Common myeloid progenitor, CD34-positive (primary cell): ENCODE data around the gene NOL9.
"Not testable (repeated sequence)": the region's sequence is repeated elsewhere in the genome, so short reads cannot be mapped to it uniquely, and the experiment has no call there.

Source experiments
- CTCF ChIA-PET: fragments of 350-600 bp; sonication (Branson Sonifier 250); formaldehyde crosslinking; loops from one replicate; lab custom pipeline; 2021; ENCODE audit warnings: antibody characterized with exemption; lab: Charles Lee
- POLR2A ChIA-PET: fragments of 350-600 bp; sonication (Branson Sonifier 250); formaldehyde crosslinking; loops from one replicate; lab custom pipeline; 2021; ENCODE audit warnings: antibody characterized with exemption; lab: Charles Lee
- DNase-seq, 3 donors: peaks; one replicate each; pipeline versions ENCODE4 v3.0.0 to v3.0.0-alpha.2; 2013
- H3K27ac ChIP-seq, 2 experiments: 1 replicate in 1 of 2; 2 replicates in 1 of 2; pipeline ENCODE4 v1.7.0; 2013; ENCODE audit warnings: inconsistent platforms in 2 of 2, low read length in 2 of 2, mild to moderate bottlenecking in 2 of 2, low read depth in 1 of 2, moderate library complexity in 1 of 2; ENCODE audit not compliant: severe bottlenecking in 2 of 2, insufficient read depth in 1 of 2, poor library complexity in 1 of 2
- H3K27me3 ChIP-seq, 5 experiments: replicated peaks in 2 of 5; 1 replicate in 3 of 5; 2 replicates in 2 of 5; pipeline versions ENCODE4 v1.6.1 to v1.7.0; 2013; ENCODE audit warnings: low read length in 4 of 5, mild to moderate bottlenecking in 2 of 5, moderate library complexity in 2 of 5, inconsistent platforms in 1 of 5; ENCODE audit not compliant: insufficient read depth in 5 of 5, control insufficient read depth in 4 of 5
- H3K36me3 ChIP-seq, 4 experiments: 1 replicate in 2 of 4; 2 replicates in 2 of 4; pipeline versions ENCODE4 v1.6.1 to v1.7.0; 2013; ENCODE audit warnings: low read length in 3 of 4, control low read depth in 1 of 4, mild to moderate bottlenecking in 1 of 4; ENCODE audit not compliant: control insufficient read depth in 4 of 4, insufficient read depth in 4 of 4
- H3K4me1 ChIP-seq, 4 experiments: 1 replicate in 3 of 4; 2 replicates in 1 of 4; pipeline versions ENCODE4 v1.6.1 to v1.7.1; 2013; ENCODE audit warnings: low read length in 3 of 4, mild to moderate bottlenecking in 3 of 4, control low read depth in 1 of 4, inconsistent platforms in 1 of 4, moderate library complexity in 1 of 4; ENCODE audit not compliant: control insufficient read depth in 4 of 4, insufficient read depth in 4 of 4; ENCODE audit errors: control extremely low read depth in 1 of 4
- H3K4me3 ChIP-seq, 7 experiments: 1 replicate in 4 of 7; 2 replicates in 3 of 7; pipeline versions ENCODE4 v1.5.1 to v1.7.0; 2013; ENCODE audit warnings: mild to moderate bottlenecking in 7 of 7, low read length in 6 of 7, moderate library complexity in 6 of 7, inconsistent platforms in 2 of 7, low read depth in 2 of 7, control low read depth in 1 of 7; ENCODE audit not compliant: insufficient read depth in 4 of 7, control insufficient read depth in 1 of 7; ENCODE audit errors: extremely low read depth in 1 of 7
- H3K9me3 ChIP-seq, 5 experiments: 1 replicate in 4 of 5; 2 replicates in 1 of 5; pipeline versions ENCODE4 v1.6.1 to v1.7.1; 2013; ENCODE audit warnings: low read length in 4 of 5, mild to moderate bottlenecking in 2 of 5, inconsistent platforms in 1 of 5, low read depth in 1 of 5, moderate library complexity in 1 of 5; ENCODE audit not compliant: control insufficient read depth in 4 of 5, insufficient read depth in 2 of 5; ENCODE audit errors: control extremely low read depth in 1 of 5
- WGBS: methylation state at CpG from one replicate; pipeline ENCODE4 v1.1.5; 2013; ENCODE audit not compliant: insufficient coverage; 5-methylcytosine and 5-hydroxymethylcytosine counted together

Gene NOL9

DNA sequence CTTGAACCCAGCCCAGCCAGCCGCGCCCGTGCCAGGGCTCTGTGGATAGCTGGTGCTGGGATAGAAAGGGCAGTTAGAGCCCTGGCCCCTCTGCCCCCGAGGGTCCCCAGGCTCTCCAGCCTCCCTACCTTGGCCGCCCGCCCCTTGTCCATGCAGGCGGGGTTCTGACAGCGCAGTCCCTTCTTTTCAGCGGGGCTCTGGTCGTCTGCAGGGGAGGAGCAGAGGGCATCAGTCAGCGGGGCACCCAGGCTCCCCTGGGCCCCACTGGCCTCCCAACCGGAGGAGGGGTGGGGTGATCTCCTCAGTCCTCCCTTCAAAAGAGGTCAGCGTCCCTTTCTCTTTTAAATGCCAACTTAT is 58.0 kb downstream of the NOL9 start:
- H3K36me3 ChIP-seq, result no peaks in the 10 kb centered on the region
- WGBS, result 15% methylated on average over 8 of the region's 13 CpGs
- H3K27ac ChIP-seq, result no peak overlapping the region
- no peaks in the 10 kb centered on the region for H3K9me3 ChIP-seq
- DNase-seq, result no peak
- H3K4me3 ChIP-seq, result no peak overlapping the region
- POLR2A ChIA-PET, result no interaction called here
- peaks cover 0 to 30% (median 21%) of the 10 kb centered on the region in 4 experiments for H3K4me1 ChIP-seq
- peaks cover 0 to 39% (median 17%) of the 10 kb centered on the region in 5 experiments for H3K27me3 ChIP-seq
- CTCF ChIA-PET, result interaction anchor here (1.2 to 1.9 kb wide), 3 partner anchors 9 to 28 kb away, joined by 3 to 5 read pairs (median 4); no protein-coding TSS in a partner anchor

DNA sequence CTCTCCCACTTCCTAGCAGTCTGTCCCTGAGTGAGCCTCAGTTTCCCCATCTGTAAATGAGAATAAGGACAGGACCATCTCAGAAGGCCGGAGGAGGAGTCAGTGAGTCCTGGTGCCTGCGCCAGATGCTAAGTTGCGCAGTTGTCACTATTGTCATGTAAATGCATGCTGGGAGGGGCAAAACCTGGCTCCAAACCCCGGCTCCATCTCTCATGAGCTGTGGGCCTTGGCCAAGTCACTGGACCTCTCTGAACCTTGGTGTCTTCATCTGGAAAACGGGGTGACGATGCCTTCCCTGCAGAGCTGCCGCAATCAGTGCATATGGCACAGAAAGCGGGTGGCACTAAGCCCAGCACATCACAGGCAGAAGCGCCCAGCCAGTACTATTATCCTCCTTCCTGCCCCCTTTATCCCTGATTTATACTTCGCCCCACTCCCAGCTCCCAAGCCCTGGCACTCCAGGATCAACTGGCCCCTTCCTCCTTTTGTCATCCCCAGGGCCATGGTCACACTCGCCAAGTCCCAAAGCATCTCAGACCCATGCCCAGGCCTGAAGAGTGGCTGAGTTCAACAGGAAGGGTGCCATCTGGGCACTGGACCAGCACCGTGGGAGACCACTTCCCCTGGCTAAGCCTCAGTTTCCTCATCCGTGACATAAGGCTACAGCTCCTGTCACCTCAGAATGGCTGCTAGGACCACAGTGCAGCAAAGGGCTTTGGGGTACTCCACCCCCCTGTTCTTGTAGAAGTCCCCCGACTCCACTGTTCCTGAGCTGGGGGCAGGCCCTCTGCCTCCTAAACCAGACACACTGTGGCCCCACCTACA is 58.6 kb downstream of the NOL9 start:
- peaks cover 0 to 34% (median 27%) of the 10 kb centered on the region in 4 experiments for H3K4me1 ChIP-seq
- ChIA-PET CTCF (interaction anchor here (1.2 to 1.9 kb wide), 3 partner anchors 9 to 27 kb away, joined by 3 to 5 read pairs (median 4); no protein-coding TSS in a partner anchor), POLR2A (interaction anchor here (0.6 kb wide), 1 partner anchor 11 kb away, joined by 3 read pairs; no protein-coding TSS in a partner anchor)
- H3K36me3 ChIP-seq, result no peaks in the 10 kb centered on the region
- 81% methylated on average over 13 of the region's 14 CpGs for WGBS
- DNase-seq, result no peak
- H3K9me3 ChIP-seq, result no peaks in the 10 kb centered on the region
- H3K4me3 ChIP-seq, result no peak overlapping the region
- no peak overlapping the region for H3K27ac ChIP-seq
- peaks cover 0 to 39% (median 17%) of the 10 kb centered on the region in 5 experiments for H3K27me3 ChIP-seq

- Histone ChIP-seq H3K4me1 (peaks cover 0 to 38% (median 33%) of the 10 kb centered on the region in 4 experiments), H3K9me3 (no peaks in the 10 kb centered on the region), H3K4me3 (no peak overlapping the region), H3K36me3 (no peaks in the 10 kb centered on the region), H3K27me3 (peaks cover 0 to 39% (median 17%) of the 10 kb centered on the region in 5 experiments), H3K27ac (no peak overlapping the region)
- 52% methylated on average over 3 of the region's 13 CpGs for WGBS
- ChIA-PET CTCF (interaction anchor here (1.2 to 1.9 kb wide), 2 partner anchors 10 to 27 kb away, joined by 3 to 5 read pairs; no protein-coding TSS in a partner anchor), POLR2A (interaction anchor here (0.6 kb wide), 2 partner anchors 12 to 35 kb away, joined by 3 read pairs; no protein-coding TSS in a partner anchor)
- peak; percentile 30 to 72 (median 58) for DNase-seq
Observed at GRCh38 chr1:6495041-6495441, 59.3 kb downstream of the NOL9 start.

DNA sequence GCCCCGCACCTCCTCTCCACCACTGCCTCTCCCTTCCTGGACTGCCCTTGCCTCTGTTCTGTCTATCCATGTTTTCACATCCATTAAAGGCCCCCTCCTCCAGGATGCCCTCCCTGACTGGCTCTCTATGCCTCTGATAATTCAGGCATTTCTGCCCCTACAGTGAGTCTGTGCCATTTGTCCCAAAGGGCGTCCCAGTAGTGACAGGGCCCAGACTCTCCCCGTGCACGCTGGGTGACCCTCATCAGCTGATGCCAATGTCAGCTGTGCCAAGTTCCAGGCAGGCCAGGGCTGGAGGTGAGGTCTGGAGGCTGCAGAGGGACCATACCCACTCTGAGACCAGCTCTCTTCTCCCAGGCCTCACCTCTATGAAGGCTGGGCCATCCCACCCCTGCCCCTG is 59.7 kb downstream of the NOL9 start:
- ChIA-PET POLR2A (interaction anchor here (0.6 kb wide), 1 partner anchor 34 kb away, joined by 3 read pairs; no protein-coding TSS in a partner anchor), CTCF (no interaction called here)
- no peaks in the 10 kb centered on the region for H3K9me3 ChIP-seq
- H3K27ac ChIP-seq, result no peak overlapping the region
- 93% methylated on average over 4 of the region's 4 CpGs for WGBS
- peaks cover 0 to 39% (median 17%) of the 10 kb centered on the region in 5 experiments for H3K27me3 ChIP-seq
- peaks cover 0 to 42% (median 36%) of the 10 kb centered on the region in 4 experiments for H3K4me1 ChIP-seq
- DNase-seq, result no peak
- H3K36me3 ChIP-seq, result no peaks in the 10 kb centered on the region
- no peak overlapping the region for H3K4me3 ChIP-seq

GRCh38 chr1:6493834-6494223 is 60.5 kb downstream of the NOL9 start:
- H3K36me3 ChIP-seq, H3K27ac ChIP-seq, H3K4me3 ChIP-seq, DNase-seq, H3K9me3 ChIP-seq: not testable (repeated sequence)
- WGBS, result 100% methylated on average over 2 of the region's 4 CpGs
- Histone ChIP-seq H3K27me3 (peaks cover 0 to 32% (median 17%) of the 10 kb centered on the region in 5 experiments), H3K4me1 (peaks cover 0 to 43% (median 36%) of the 10 kb centered on the region in 4 experiments)
- ChIA-PET POLR2A (interaction anchor here (0.8 kb wide), 1 partner anchor 1838 kb away, joined by 4 read pairs; no protein-coding TSS in a partner anchor), CTCF (interaction anchor here (1.3 to 4.7 kb wide), 2 partner anchors 15 to 60 kb away, joined by 3 to 20 read pairs; partner anchors contain the start of gene NOL9)

GRCh38 chr1:6491966-6492365 is 62.3 kb downstream of the NOL9 start:
- Histone ChIP-seq H3K27me3 (peaks cover 0 to 20% (median 13%) of the 10 kb centered on the region in 5 experiments), H3K4me3 (no peak overlapping the region), H3K27ac (no peak overlapping the region), H3K4me1 (peaks cover 0 to 34% (median 30%) of the 10 kb centered on the region in 4 experiments), H3K36me3 (no peaks in the 10 kb centered on the region), H3K9me3 (no peaks in the 10 kb centered on the region)
- peak in 2 of 3 donors; percentile 35 to 39 for DNase-seq
- CTCF ChIA-PET, result interaction anchor here (0.5 to 4.7 kb wide), 6 partner anchors 13 to 154 kb away, joined by 3 to 20 read pairs (median 5); no protein-coding TSS in a partner anchor
- POLR2A ChIA-PET, result no interaction called here
- 83% methylated on average over 10 of the region's 10 CpGs for WGBS
